Neural cell (in vitro differentiated cells): ENCODE data around the gene PSMD13. TPM values are rescaled to one million over a fixed set of nuclear protein-coding genes. Genes with fewer than 3 reads are reported as not detected.

ENCODE experiments used
- H2AFZ ChIP-seq: fragments of 200-600, 300-800 bp; sonication (generic), shearing (Covaris generic); 2 replicates; pipeline ENCODE4 v1.6.0; 2014; ENCODE audit warnings: low read depth, mild to moderate bottlenecking, antibody characterized with exemption, low read length, moderate library complexity
- H3F3A ChIP-seq: fragments of 200-600 bp; shearing (Covaris generic); 2 replicates; pipeline ENCODE4 v1.6.1; 2016; ENCODE audit warnings: mild to moderate bottlenecking, moderate library complexity, mixed read lengths, antibody characterized with exemption, low read length; ENCODE audit not compliant: insufficient read depth, poor library complexity, severe bottlenecking
- H3K27ac ChIP-seq: fragments of 200-600, 300-800 bp; sonication (generic), shearing (Covaris generic); 2 replicates; pipeline ENCODE4 v1.5.1; 2014; ENCODE audit warnings: mild to moderate bottlenecking, low read length, moderate library complexity
- H3K27me3 ChIP-seq: fragments of 300-800, 200-600 bp; sonication (generic), shearing (Covaris generic); 2 replicates; pipeline ENCODE4 v1.6.0; 2014; ENCODE audit warnings: mild to moderate bottlenecking, low read depth, low read length, moderate library complexity; ENCODE audit not compliant: insufficient read depth
- H3K36me3 ChIP-seq: fragments of 300-800, 200-600 bp; sonication (generic), shearing (Covaris generic); 2 replicates; pipeline ENCODE4 v1.5.1; 2014; ENCODE audit warnings: mild to moderate bottlenecking, antibody characterized with exemption, low read length, moderate library complexity; ENCODE audit not compliant: insufficient read depth
- H3K4me2 ChIP-seq: fragments of 300-800, 200-600 bp; sonication (generic), shearing (Covaris generic); 2 replicates; pipeline ENCODE4 v1.6.0; 2014; ENCODE audit warnings: mild to moderate bottlenecking, low read length
- H3K4me3 ChIP-seq: fragments of 300-800, 200-600 bp; sonication (generic), shearing (Covaris generic); 2 replicates; pipeline ENCODE4 v1.5.1; 2014; ENCODE audit warnings: mild to moderate bottlenecking, low read length, moderate library complexity
- H3K79me2 ChIP-seq: fragments of 200-600 bp; shearing (Covaris generic); replicated peaks from 2 replicates; pipeline ENCODE4 v1.6.0; 2014; ENCODE audit warnings: mild to moderate bottlenecking, low read length, moderate library complexity; ENCODE audit not compliant: insufficient read depth
- H3K9ac ChIP-seq: fragments of 300-800, 200-600 bp; sonication (generic), shearing (Covaris generic); 2 replicates; pipeline ENCODE4 v1.6.1; 2016; ENCODE audit warnings: mild to moderate bottlenecking, low read length, mixed read lengths
- H3K9me2 ChIP-seq: fragments of 200-600 bp; shearing (Covaris generic); 2 replicates; pipeline ENCODE4 v1.6.1; 2016; ENCODE audit warnings: mild to moderate bottlenecking, low read length, mixed read lengths; ENCODE audit not compliant: insufficient read depth
- H3K9me3 ChIP-seq: fragments of 200-600, 300-800 bp; sonication (generic), shearing (Covaris generic); 2 replicates; pipeline ENCODE4 v1.6.1; 2016; ENCODE audit warnings: mild to moderate bottlenecking, mixed run types, low read length, moderate library complexity, mixed read lengths
- H4K20me1 ChIP-seq: fragments of 200-600 bp; shearing (Covaris generic); 2 replicates; pipeline ENCODE4 v1.6.1; 2016; ENCODE audit warnings: mild to moderate bottlenecking, mixed run types; ENCODE audit not compliant: insufficient read depth
- CTCF ChIP-seq: fragments of 450-650 bp; IDR thresholded peaks from 2 replicates; pipeline ENCODE4 v1.5.1; 2014; ENCODE audit warnings: antibody characterized with exemption, mild to moderate bottlenecking, moderate library complexity; ENCODE audit not compliant: poor library complexity, severe bottlenecking
- EP300 ChIP-seq: fragments of 450-650 bp; conservative IDR thresholded peaks from 2 replicates; pipeline ENCODE4 v1.6.1; 2014; ENCODE audit warnings: antibody characterized with exemption, mild to moderate bottlenecking, moderate library complexity; ENCODE audit not compliant: poor library complexity, severe bottlenecking
- EZH2 ChIP-seq: fragments of 200-600, 300-800 bp; shearing (Covaris generic), sonication (generic); IDR thresholded peaks from 2 replicates; pipeline ENCODE4 v1.6.1; 2014; ENCODE audit warnings: antibody characterized with exemption, low read length, borderline replicate concordance, mild to moderate bottlenecking; ENCODE audit not compliant: insufficient read depth, poor library complexity, severe bottlenecking
- MXI1 ChIP-seq: fragments of 450-650 bp; conservative IDR thresholded peaks from 2 replicates; pipeline ENCODE4 v1.6.1; 2014; ENCODE audit warnings: antibody characterized with exemption, mild to moderate bottlenecking; ENCODE audit not compliant: poor library complexity, severe bottlenecking
- POLR2AphosphoS5 ChIP-seq: IDR thresholded peaks from 2 replicates; pipeline ENCODE4 v1.6.1; 2012
- RAD21 ChIP-seq: fragments of 450-650 bp; conservative IDR thresholded peaks from 2 replicates; pipeline ENCODE4 v1.6.1; 2014; ENCODE audit warnings: antibody characterized with exemption, mild to moderate bottlenecking, moderate library complexity
- REST ChIP-seq: IDR thresholded peaks from 2 replicates; pipeline ENCODE4 v1.6.1; 2012; ENCODE audit warnings: borderline replicate concordance
- SMC3 ChIP-seq: fragments of 450-650 bp; conservative IDR thresholded peaks from 2 replicates; pipeline ENCODE4 v1.6.1; 2014; ENCODE audit warnings: antibody characterized with exemption, mild to moderate bottlenecking, moderate library complexity; ENCODE audit not compliant: poor library complexity
- TAF1 ChIP-seq: IDR thresholded peaks from 2 replicates; pipeline ENCODE4 v1.6.1; 2012; ENCODE audit warnings: low read depth
- polyA plus RNA-seq: library from polyadenylated mRNA; depleted of rRNA; stranded (reverse); fragments of >200 nt; gene quantifications from 2 replicates; pipeline ENCODE4 v1.2.3, GENCODE V29; 2014

Gene PSMD13
- polyA plus RNA-seq, 1 donor from 2014 or later: 183 TPM

- Histone ChIP-seq H3K4me2 (no peak overlapping the region), H3K27me3 (peaks cover 19% of the 10 kb centered on the region), H3K36me3 (no peaks in the 10 kb centered on the region), H2AFZ (no peak overlapping the region), H3K79me2 (no peaks in the 10 kb centered on the region), H4K20me1 (no peaks in the 10 kb centered on the region), H3K4me3 (peak overlapping the region; percentile 55), H3F3A (no peaks in the 10 kb centered on the region), H3K9me2 (no peaks in the 10 kb centered on the region), H3K9ac (peak overlapping the region; percentile 20), H3K9me3 (no peaks in the 10 kb centered on the region), H3K27ac (no peak overlapping the region)
- no peak for TF ChIP-seq REST
- TF ChIP-seq EP300: no peak
- no peak for TF ChIP-seq POLR2AphosphoS5
- TF ChIP-seq TAF1: no peak
- no peak for TF ChIP-seq RAD21
- no peak for TF ChIP-seq SMC3
- no peak for TF ChIP-seq MXI1
- no peak for TF ChIP-seq CTCF
- no peak for TF ChIP-seq EZH2
Observed at GRCh38 chr11:287821-288477, 51.2 kb downstream of the PSMD13 start.

GRCh38 chr11:288478-289397 lies 52.0 kb downstream of the PSMD13 start, which contains the start of gene PGGHG:
PGGHG (plus strand) TSS chr11:289126; CDS start chr11:289817, 691 bp downstream.
- Histone ChIP-seq H3K27me3 (peaks cover 19% of the 10 kb centered on the region), H3K9me3 (no peaks in the 10 kb centered on the region), H3K36me3 (no peaks in the 10 kb centered on the region), H3K4me3 (peak within 1 kb of the TSS; percentile 55), H4K20me1 (no peaks in the 10 kb centered on the region), H2AFZ (no peak within 1 kb of the TSS), H3F3A (no peaks in the 10 kb centered on the region), H3K79me2 (no peaks in the 10 kb centered on the region), H3K4me2 (no peak within 1 kb of the TSS), H3K27ac (no peak within 1 kb of the TSS), H3K9me2 (no peaks in the 10 kb centered on the region), H3K9ac (peak within 1 kb of the TSS; percentile 20)
- TF ChIP-seq TAF1 (no peak), EZH2 (no peak), REST (no peak), MXI1 (no peak), RAD21 (no peak), EP300 (no peak), CTCF (no peak), SMC3 (no peak), POLR2AphosphoS5 (no peak)
